IgD-negative memory B cell (primary cell): ENCODE measurements around the gene GADD45G. TPM values are rescaled to one million over a fixed set of nuclear protein-coding genes. Genes with fewer than 3 reads are reported as not detected.

Experiments
- H3K27ac Mint-ChIP-seq, 3 donors: one replicate each; pipeline ENCODE4 v1.8.0; 2020 to 2022; ENCODE audit warnings: mild to moderate bottlenecking in 3 of 3, mixed read lengths in 3 of 3, moderate library complexity in 1 of 3
- H3K27me3 Mint-ChIP-seq: one replicate; pipeline ENCODE4 v1.8.0; 2021; ENCODE audit warnings: mixed read lengths
- H3K36me3 Mint-ChIP-seq: one replicate; pipeline ENCODE4 v1.8.0; 2020; ENCODE audit warnings: mild to moderate bottlenecking, mixed read lengths
- H3K4me1 Mint-ChIP-seq, 3 donors: one replicate each; pipeline ENCODE4 v1.8.0; 2020 to 2022; ENCODE audit warnings: mixed read lengths in 3 of 3, mild to moderate bottlenecking in 1 of 3
- H3K4me3 Mint-ChIP-seq, 4 donors: one replicate each; pipeline ENCODE4 v1.8.0; 2020 to 2022; ENCODE audit warnings: mild to moderate bottlenecking in 4 of 4, mixed read lengths in 4 of 4, moderate library complexity in 3 of 4
- H3K9me3 Mint-ChIP-seq, 3 donors: one replicate each; pipeline ENCODE4 v1.8.0; 2020 to 2021; ENCODE audit warnings: mixed read lengths in 3 of 3, mild to moderate bottlenecking in 1 of 3
- polyA plus RNA-seq: library from polyadenylated mRNA; unstranded; fragments of 300-500 nt; fragmentation: Illumina TruSeq; gene quantifications from one replicate; pipeline ENCODE4 v1.2.3, GENCODE V29; 2021

The GADD45G gene
- polyA plus RNA-seq, 1 donor from 2014 or later: 1.1 TPM

- Mint-ChIP-seq H3K27ac (peak overlapping the region in 1 of 3 donors; percentile 11), H3K4me1 (no peaks in the 10 kb centered on the region), H3K4me3 (no peak overlapping the region), H3K9me3 (peaks cover 0 to 2% (median 0%) of the 10 kb centered on the region in 3 donors), H3K27me3 (peaks cover 3% of the 10 kb centered on the region), H3K36me3 (no peaks in the 10 kb centered on the region)
These were observed 34.6 kb downstream of the GADD45G start for GRCh38 chr9:89639367-89639795.

- H3K4me3 Mint-ChIP-seq: no peak overlapping the region
- no peaks in the 10 kb centered on the region for H3K36me3 Mint-ChIP-seq
- H3K27me3 Mint-ChIP-seq: peaks cover 3% of the 10 kb centered on the region
- H3K27ac Mint-ChIP-seq: peak overlapping the region in 1 of 3 donors; percentile 11
- peaks cover 0 to 2% (median 0%) of the 10 kb centered on the region in 3 donors for H3K9me3 Mint-ChIP-seq
- H3K4me1 Mint-ChIP-seq: no peaks in the 10 kb centered on the region
These were observed 35.1 kb downstream of the GADD45G start for GRCh38 chr9:89639961-89640360.

GRCh38 chr9:89640361-89640760 is 35.5 kb downstream of the GADD45G start:
- Mint-ChIP-seq H3K36me3 (no peaks in the 10 kb centered on the region), H3K4me3 (no peak overlapping the region), H3K9me3 (peaks cover 0 to 2% (median 0%) of the 10 kb centered on the region in 3 donors), H3K27me3 (peaks cover 3% of the 10 kb centered on the region), H3K4me1 (no peaks in the 10 kb centered on the region), H3K27ac (no peak overlapping the region)

- Mint-ChIP-seq H3K4me3 (no peak overlapping the region), H3K27me3 (peaks cover 4% of the 10 kb centered on the region), H3K4me1 (no peaks in the 10 kb centered on the region), H3K36me3 (no peaks in the 10 kb centered on the region), H3K9me3 (peaks cover 0 to 2% (median under 1%) of the 10 kb centered on the region in 3 donors), H3K27ac (no peak overlapping the region)
These were observed 36.0 kb downstream of the GADD45G start for GRCh38 chr9:89640801-89641200.

- peaks cover 8% of the 10 kb centered on the region for H3K27me3 Mint-ChIP-seq
- no peak overlapping the region for H3K27ac Mint-ChIP-seq
- H3K9me3 Mint-ChIP-seq: peaks cover 0 to 5% (median 2%) of the 10 kb centered on the region in 3 donors
- no peaks in the 10 kb centered on the region for H3K36me3 Mint-ChIP-seq
- no peak overlapping the region for H3K4me3 Mint-ChIP-seq
- peaks cover 0 to 1% (median 0%) of the 10 kb centered on the region in 3 donors for H3K4me1 Mint-ChIP-seq
These were observed 37.2 kb downstream of the GADD45G start for GRCh38 chr9:89641980-89642379.

- Mint-ChIP-seq H3K9me3 (peaks cover 0 to 5% (median 4%) of the 10 kb centered on the region in 3 donors), H3K4me1 (peaks cover 0 to 1% (median 0%) of the 10 kb centered on the region in 3 donors), H3K4me3 (no peak overlapping the region), H3K36me3 (no peaks in the 10 kb centered on the region), H3K27ac (no peak overlapping the region), H3K27me3 (peaks cover 11% of the 10 kb centered on the region)
These were observed 38.0 kb downstream of the GADD45G start for GRCh38 chr9:89642789-89643188.

GRCh38 chr9:89646189-89646939 is 41.6 kb downstream of the GADD45G start:
- Mint-ChIP-seq H3K4me1 (peaks cover 1 to 4% (median 1%) of the 10 kb centered on the region in 3 donors), H3K27me3 (peaks cover 8% of the 10 kb centered on the region), H3K4me3 (no peak overlapping the region), H3K27ac (no peak overlapping the region), H3K36me3 (no peaks in the 10 kb centered on the region), H3K9me3 (peaks cover 0 to 5% (median 2%) of the 10 kb centered on the region in 3 donors)

- Mint-ChIP-seq H3K27ac (no peak overlapping the region), H3K4me3 (no peak overlapping the region), H3K36me3 (no peaks in the 10 kb centered on the region), H3K9me3 (peaks cover 0 to 5% (median 2%) of the 10 kb centered on the region in 3 donors), H3K27me3 (peaks cover 13% of the 10 kb centered on the region), H3K4me1 (peaks cover 1 to 4% (median 2%) of the 10 kb centered on the region in 3 donors)
These were observed 42.7 kb downstream of the GADD45G start for GRCh38 chr9:89647366-89648128.

GRCh38 chr9:89648247-89649000 is 43.6 kb downstream of the GADD45G start:
- Mint-ChIP-seq H3K36me3 (no peaks in the 10 kb centered on the region), H3K4me3 (peak overlapping the region in 1 of 4 donors; percentile 6), H3K9me3 (peaks cover 0 to 5% (median 2%) of the 10 kb centered on the region in 3 donors), H3K4me1 (peaks cover 1 to 4% (median 2%) of the 10 kb centered on the region in 3 donors), H3K27ac (no peak overlapping the region), H3K27me3 (peaks cover 13% of the 10 kb centered on the region)

- Mint-ChIP-seq H3K36me3 (no peaks in the 10 kb centered on the region), H3K27ac (no peak overlapping the region), H3K4me1 (peaks cover 1 to 4% (median 2%) of the 10 kb centered on the region in 3 donors), H3K27me3 (peaks cover 13% of the 10 kb centered on the region), H3K9me3 (peaks cover 0 to 5% (median 2%) of the 10 kb centered on the region in 3 donors), H3K4me3 (no peak overlapping the region)
These were observed 44.4 kb downstream of the GADD45G start for GRCh38 chr9:89649039-89649691.

- H3K36me3 Mint-ChIP-seq: peaks cover 4% of the 10 kb centered on the region
- H3K4me3 Mint-ChIP-seq: no peak overlapping the region
- no peaks in the 10 kb centered on the region for H3K9me3 Mint-ChIP-seq
- peaks cover 13 to 18% (median 17%) of the 10 kb centered on the region in 3 donors for H3K4me1 Mint-ChIP-seq
- H3K27ac Mint-ChIP-seq: no peak overlapping the region
- H3K27me3 Mint-ChIP-seq: peaks cover 15% of the 10 kb centered on the region
These were observed 49.3 kb downstream of the GADD45G start for GRCh38 chr9:89654025-89654662.

- Mint-ChIP-seq H3K36me3 (peaks cover 4% of the 10 kb centered on the region), H3K9me3 (no peaks in the 10 kb centered on the region), H3K4me1 (peaks cover 14 to 18% (median 18%) of the 10 kb centered on the region in 3 donors), H3K27me3 (peaks cover 21% of the 10 kb centered on the region), H3K27ac (peak overlapping the region in 1 of 3 donors; percentile 10), H3K4me3 (peak overlapping the region in 1 of 4 donors; percentile 19)
These were observed 50.5 kb downstream of the GADD45G start for GRCh38 chr9:89655056-89655989.
